K562 (cell line): ENCODE data around the gene CMTR1. TPM values are rescaled to one million over a fixed set of nuclear protein-coding genes. Genes with fewer than 3 reads are reported as not detected.
A peak's percentile ranks its signal among the peaks of the same experiment; 100 is the strongest.

Experiments used
- AFF4 ChIP-seq: sonication (generic); formaldehyde crosslinking; IDR thresholded peaks from 2 replicates; pipeline ENCODE4 v1.8.0; 2023; ENCODE audit warnings: mild to moderate bottlenecking, missing genetic modification reagents
- COPS2 ChIP-seq: fragments of 450-650 bp; conservative IDR thresholded peaks from 2 replicates; pipeline ENCODE4 v1.6.1; 2016; ENCODE audit warnings: mild to moderate bottlenecking, moderate library complexity
- GTF2A2 ChIP-seq: IDR thresholded peaks from 2 replicates; pipeline ENCODE4 v1.6.1; 2016; ENCODE audit warnings: mild to moderate bottlenecking, missing genetic modification characterization, missing compliant biosample characterization
- HDAC2 ChIP-seq: fragments of 450-650 bp; IDR thresholded peaks from 2 replicates; pipeline ENCODE4 v1.6.1; 2016; ENCODE audit warnings: mild to moderate bottlenecking
- LCOR ChIP-seq: sonication (generic); formaldehyde crosslinking; IDR thresholded peaks from 2 replicates; pipeline ENCODE4 v1.8.0; 2022; ENCODE audit warnings: mild to moderate bottlenecking, missing genetic modification reagents
- MAFK ChIP-seq: IDR thresholded peaks from 2 replicates; pipeline ENCODE4 v1.6.1; 2011; ENCODE audit warnings: low read length, improper control_type of control experiment
- MLX ChIP-seq, 2 experiments: fragments of 450-650 bp in 1 of 2; sonication (generic) in 1 of 2; formaldehyde crosslinking; conservative IDR thresholded peaks; 2 replicates each; pipeline versions ENCODE4 v1.4.0 to v1.8.1; 2020 to 2022; ENCODE audit warnings: mild to moderate bottlenecking in 1 of 2, missing genetic modification reagents in 1 of 2
- PHF21A ChIP-seq: fragments of 450-650 bp; IDR thresholded peaks from 2 replicates; pipeline ENCODE4 v1.6.1; 2017; ENCODE audit warnings: low read depth, borderline replicate concordance
- RBM15 ChIP-seq: fragments of 200-400 bp; formaldehyde crosslinking; IDR thresholded peaks from 2 replicates; pipeline ENCODE4 v1.6.1; 2018; ENCODE audit warnings: mild to moderate bottlenecking, low read length, moderate library complexity; ENCODE audit not compliant: insufficient read depth
- SMARCA5 ChIP-seq: fragments of 450-650 bp; IDR thresholded peaks from 2 replicates; pipeline ENCODE4 v1.6.1; 2016
- TCFL5 ChIP-seq: fragments of 250-450 bp; sonication (Bioruptor Pico); conservative IDR thresholded peaks from 2 replicates; pipeline ENCODE4 v1.6.1; 2021; ENCODE audit warnings: mild to moderate bottlenecking, moderate library complexity, matching md5 sums
- ZC3H4 ChIP-seq: sonication (generic); formaldehyde crosslinking; IDR thresholded peaks from 2 replicates; pipeline ENCODE4 v1.9.0; 2021; ENCODE audit warnings: missing genetic modification reagents, borderline replicate concordance
- ZFP91 ChIP-seq: sonication (generic); formaldehyde crosslinking; IDR thresholded peaks from 2 replicates; pipeline ENCODE4 v1.8.0; 2022; ENCODE audit warnings: mild to moderate bottlenecking, missing genetic modification reagents
- ZNF436 ChIP-seq: fragments of 250-450, 450-650 bp; sonication (Bioruptor Pico); formaldehyde crosslinking; IDR thresholded peaks from 2 replicates; pipeline ENCODE4 v1.7.0; 2020; ENCODE audit warnings: mild to moderate bottlenecking
- polyA plus RNA-seq, 8 experiments: library from polyadenylated mRNA; depleted of rRNA in 4 of 8; stranded (reverse) in 5 of 8; unstranded in 3 of 8; fragments of >200 nt; fragmentation: Nextera tagmentation in 2 of 8; fragmentation: Illumina TruSeq in 1 of 8; extraction: Ambion mirVana in 2 of 8; extraction: Trizol in 1 of 8; gene quantifications; 2 replicates each; pipeline versions ENCODE4 v1.2.1 to v1.2.3, GENCODE V29; 2011 to 2014; ENCODE audit warnings: inconsistent platforms in 1 of 8, missing spikeins in 1 of 8
- total RNA-seq, 7 experiments: library from RNA; depleted of rRNA in 6 of 7; stranded (reverse); fragments of >200 nt in 6 of 7; fragmentation: Illumina TruSeq in 2 of 7; extraction: Trizol in 2 of 7; gene quantifications; 2 replicates each; pipeline versions ENCODE4 v1.2.1 to v1.2.3, GENCODE V29; 2011 to 2021; ENCODE audit warnings: low replicate concordance in 1 of 7
- TF ChIP-seq, protein P1 (sequence below), 2 experiments: fragments of 450-650 bp; IDR thresholded peaks; 2 replicates each; pipeline ENCODE4 v1.6.1; 2018; ENCODE audit warnings: mild to moderate bottlenecking in 2 of 2, low read depth in 1 of 2; ENCODE audit not compliant: partially characterized antibody in 2 of 2

Gene CMTR1
- total and polyA plus RNA-seq, 9 of the 15 experiments (the other 6 are each of a cell fraction or from before 2014, with no cell fraction given): 2.9 to 63.5 (median 49.5) TPM

GRCh38 chr6:37426058-37426944 is 6.7 kb upstream of the CMTR1 start (continued):
- TF ChIP-seq MLX (CRISPR knock-in tag; conservative IDR thresholded peaks at IDR 0.05) (no peak), RBM15 (no peak), GTF2A2 (tag) (0 out of 2 replicates have a peak, but pooled peaks have one; percentile 3), TCFL5 (no peak), LCOR (no peak), PHF21A (no peak), AFF4 (CRISPR knock-in tag) (no peak), ZNF436 (no peak), MAFK (no peak), HDAC2 (0 out of 2 replicates have a peak, but pooled peaks have one; percentile 52), ZFP91 (CRISPR knock-in tag) (peak; percentile 88), ZC3H4 (CRISPR knock-in tag) (no peak), COPS2 (no peak), SMARCA5 (peak; percentile 74)
- TF ChIP-seq, protein P1, sequence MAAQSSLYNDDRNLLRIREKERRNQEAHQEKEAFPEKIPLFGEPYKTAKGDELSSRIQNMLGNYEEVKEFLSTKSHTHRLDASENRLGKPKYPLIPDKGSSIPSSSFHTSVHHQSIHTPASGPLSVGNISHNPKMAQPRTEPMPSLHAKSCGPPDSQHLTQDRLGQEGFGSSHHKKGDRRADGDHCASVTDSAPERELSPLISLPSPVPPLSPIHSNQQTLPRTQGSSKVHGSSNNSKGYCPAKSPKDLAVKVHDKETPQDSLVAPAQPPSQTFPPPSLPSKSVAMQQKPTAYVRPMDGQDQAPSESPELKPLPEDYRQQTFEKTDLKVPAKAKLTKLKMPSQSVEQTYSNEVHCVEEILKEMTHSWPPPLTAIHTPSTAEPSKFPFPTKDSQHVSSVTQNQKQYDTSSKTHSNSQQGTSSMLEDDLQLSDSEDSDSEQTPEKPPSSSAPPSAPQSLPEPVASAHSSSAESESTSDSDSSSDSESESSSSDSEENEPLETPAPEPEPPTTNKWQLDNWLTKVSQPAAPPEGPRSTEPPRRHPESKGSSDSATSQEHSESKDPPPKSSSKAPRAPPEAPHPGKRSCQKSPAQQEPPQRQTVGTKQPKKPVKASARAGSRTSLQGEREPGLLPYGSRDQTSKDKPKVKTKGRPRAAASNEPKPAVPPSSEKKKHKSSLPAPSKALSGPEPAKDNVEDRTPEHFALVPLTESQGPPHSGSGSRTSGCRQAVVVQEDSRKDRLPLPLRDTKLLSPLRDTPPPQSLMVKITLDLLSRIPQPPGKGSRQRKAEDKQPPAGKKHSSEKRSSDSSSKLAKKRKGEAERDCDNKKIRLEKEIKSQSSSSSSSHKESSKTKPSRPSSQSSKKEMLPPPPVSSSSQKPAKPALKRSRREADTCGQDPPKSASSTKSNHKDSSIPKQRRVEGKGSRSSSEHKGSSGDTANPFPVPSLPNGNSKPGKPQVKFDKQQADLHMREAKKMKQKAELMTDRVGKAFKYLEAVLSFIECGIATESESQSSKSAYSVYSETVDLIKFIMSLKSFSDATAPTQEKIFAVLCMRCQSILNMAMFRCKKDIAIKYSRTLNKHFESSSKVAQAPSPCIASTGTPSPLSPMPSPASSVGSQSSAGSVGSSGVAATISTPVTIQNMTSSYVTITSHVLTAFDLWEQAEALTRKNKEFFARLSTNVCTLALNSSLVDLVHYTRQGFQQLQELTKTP (IDR thresholded peaks at IDR 0.05; ENCODE audit: low read depth in 1 of 2, partially characterized antibody in 2 of 2): peak in 1 of 2 experiments; percentile 15
